Right atrium auricular region (tissue), 2 donors: Measurements from ENCODE around the gene SNAPC4. TPM values are rescaled to one million over a fixed set of nuclear protein-coding genes. Genes with fewer than 3 reads are reported as not detected.

Source experiments
- DNase-seq: peaks from one replicate; pipeline ENCODE4 v3.0.0-alpha.2; 2019; ENCODE audit warnings: low spot score
- H3K27ac ChIP-seq, 2 donors: fragments of 200-600 bp; sonication (generic); 1 replicate in 1 of 2; 2 replicates in 1 of 2; pipeline ENCODE4 v1.5.1; 2016 to 2019
- H3K27me3 ChIP-seq, 2 donors: fragments of 200-600 bp; sonication (generic); one replicate each; pipeline versions ENCODE4 v1.5.1 to v1.6.0; 2017 to 2019
- H3K36me3 ChIP-seq: fragments of 200-600 bp; sonication (generic); one replicate; pipeline ENCODE4 v1.5.1; 2016
- H3K4me1 ChIP-seq, 2 donors: fragments of 200-600 bp; sonication (generic); one replicate each; pipeline versions ENCODE4 v1.5.1 to v1.6.0; 2017 to 2019
- H3K4me3 ChIP-seq, 2 donors: fragments of 200-600 bp; sonication (generic); 1 replicate in 1 of 2; 2 replicates in 1 of 2; pipeline ENCODE4 v1.5.1; 2017 to 2019; ENCODE audit warnings: mild to moderate bottlenecking in 1 of 2, moderate library complexity in 1 of 2
- H3K9me3 ChIP-seq, 2 donors: fragments of 200-600 bp; sonication (generic); one replicate each; pipeline ENCODE4 v1.5.1; 2019
- CTCF ChIP-seq, 2 donors: fragments of 200-600 bp; sonication (generic); IDR thresholded peaks; one replicate each; pipeline ENCODE4 v1.5.1; 2019; ENCODE audit warnings: antibody characterized with exemption in 2 of 2
- total RNA-seq, 2 donors: library from RNA; depleted of rRNA; stranded (reverse); fragments of >200 nt; gene quantifications; one replicate each; pipeline ENCODE4 v1.1.0, GENCODE V29; 2016

Gene SNAPC4
- total RNA-seq, 2 donors from 2014 or later: 2.5 to 4.4 TPM

GRCh38 chr9:136359774-136360718 is 39.9 kb downstream of the SNAPC4 start:
- no peak for TF ChIP-seq CTCF (IDR thresholded peaks at IDR 0.05)
- Histone ChIP-seq H3K27ac (peak overlapping the region in 1 of 2 donors; percentile 10), H3K4me1 (peaks cover 0 to 48% of the 10 kb centered on the region in 2 donors), H3K9me3 (no peaks in the 10 kb centered on the region), H3K4me3 (no peak overlapping the region), H3K36me3 (peaks cover 18% of the 10 kb centered on the region), H3K27me3 (no peaks in the 10 kb centered on the region)
- DNase-seq: no peak

GRCh38 chr9:136358888-136359287 is 41.1 kb downstream of the SNAPC4 start:
- Histone ChIP-seq H3K4me3 (no peak overlapping the region), H3K9me3 (no peaks in the 10 kb centered on the region), H3K27me3 (no peaks in the 10 kb centered on the region), H3K4me1 (peaks cover 0 to 52% of the 10 kb centered on the region in 2 donors), H3K27ac (peak overlapping the region in 1 of 2 donors; percentile 79), H3K36me3 (peaks cover 18% of the 10 kb centered on the region)
- DNase-seq: no peak
- no peak for TF ChIP-seq CTCF (IDR thresholded peaks at IDR 0.05)

- Histone ChIP-seq H3K27ac (peak overlapping the region in 1 of 2 donors; percentile 79), H3K4me1 (peaks cover 0 to 58% of the 10 kb centered on the region in 2 donors), H3K4me3 (no peak overlapping the region), H3K36me3 (peaks cover 18% of the 10 kb centered on the region), H3K9me3 (no peaks in the 10 kb centered on the region), H3K27me3 (no peaks in the 10 kb centered on the region)
- TF ChIP-seq CTCF (IDR thresholded peaks at IDR 0.05): no peak
- DNase-seq: no peak
Observed at GRCh38 chr9:136358016-136358415, 42.0 kb downstream of the SNAPC4 start.

- Histone ChIP-seq H3K9me3 (no peaks in the 10 kb centered on the region), H3K4me1 (peaks cover 0 to 58% of the 10 kb centered on the region in 2 donors), H3K4me3 (no peak overlapping the region), H3K27ac (peak overlapping the region; percentile 74 to 79), H3K27me3 (no peaks in the 10 kb centered on the region), H3K36me3 (peaks cover 18% of the 10 kb centered on the region)
- no peak for DNase-seq
- TF ChIP-seq CTCF (IDR thresholded peaks at IDR 0.05): no peak
Observed at GRCh38 chr9:136357202-136357725, 42.7 kb downstream of the SNAPC4 start.

- no peaks in the 10 kb centered on the region for H3K9me3 ChIP-seq
- peak overlapping the region in 1 of 2 donors; percentile 39 for H3K4me3 ChIP-seq
- TF ChIP-seq CTCF (IDR thresholded peaks at IDR 0.05): no peak
- peaks cover 0 to 48% of the 10 kb centered on the region in 2 donors for H3K4me1 ChIP-seq
- H3K27me3 ChIP-seq: no peaks in the 10 kb centered on the region
- DNase-seq: no peak
- peak overlapping the region; percentile 74 to 79 for H3K27ac ChIP-seq
- peaks cover 18% of the 10 kb centered on the region for H3K36me3 ChIP-seq
Observed at GRCh38 chr9:136355616-136356557, 44.1 kb downstream of the SNAPC4 start.
